Activated T-cell treated with anti-CD3 and anti-CD28 coated beads for 24 hours (primary cell): Measurements from ENCODE around the gene NUP188.

Source experiments
- DNase-seq: peaks from one replicate; pipeline ENCODE4 v3.0.0-alpha.2; 2020; ENCODE audit warnings: low read depth

Gene NUP188

GRCh38 chr9:128913995-128914772, 33.3 kb upstream of the NUP188 start:
- no peak for DNase-seq

DNA sequence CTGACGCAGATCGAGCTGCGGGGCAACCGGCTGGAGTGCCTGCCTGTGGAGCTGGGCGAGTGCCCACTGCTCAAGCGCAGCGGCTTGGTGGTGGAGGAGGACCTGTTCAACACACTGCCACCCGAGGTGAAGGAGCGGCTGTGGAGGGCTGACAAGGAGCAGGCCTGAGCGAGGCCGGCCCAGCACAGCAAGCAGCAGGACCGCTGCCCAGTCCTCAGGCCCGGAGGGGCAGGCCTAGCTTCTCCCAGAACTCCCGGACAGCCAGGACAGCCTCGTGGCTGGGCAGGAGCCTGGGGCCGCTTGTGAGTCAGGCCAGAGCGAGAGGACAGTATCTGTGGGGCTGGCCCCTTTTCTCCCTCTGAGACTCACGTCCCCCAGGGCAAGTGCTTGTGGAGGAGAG, 31.3 kb upstream of the NUP188 start:
- no peak for DNase-seq

DNA sequence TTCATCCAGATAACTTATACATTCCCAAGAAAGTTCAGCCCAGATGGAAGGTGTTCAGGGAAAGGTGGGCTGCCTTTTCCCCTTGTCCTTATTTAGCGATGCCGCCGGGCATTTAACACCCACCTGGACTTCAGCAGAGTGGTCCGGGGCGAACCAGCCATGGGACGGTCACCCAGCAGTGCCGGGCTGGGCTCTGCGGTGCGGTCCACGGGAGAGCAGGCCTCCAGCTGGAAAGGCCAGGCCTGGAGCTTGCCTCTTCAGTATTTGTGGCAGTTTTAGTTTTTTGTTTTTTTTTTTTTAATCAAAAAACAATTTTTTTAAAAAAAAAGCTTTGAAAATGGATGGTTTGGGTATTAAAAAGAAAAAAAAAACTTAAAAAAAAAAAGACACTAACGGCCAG, 30.8 kb upstream of the NUP188 start:
- no peak for DNase-seq

DNA sequence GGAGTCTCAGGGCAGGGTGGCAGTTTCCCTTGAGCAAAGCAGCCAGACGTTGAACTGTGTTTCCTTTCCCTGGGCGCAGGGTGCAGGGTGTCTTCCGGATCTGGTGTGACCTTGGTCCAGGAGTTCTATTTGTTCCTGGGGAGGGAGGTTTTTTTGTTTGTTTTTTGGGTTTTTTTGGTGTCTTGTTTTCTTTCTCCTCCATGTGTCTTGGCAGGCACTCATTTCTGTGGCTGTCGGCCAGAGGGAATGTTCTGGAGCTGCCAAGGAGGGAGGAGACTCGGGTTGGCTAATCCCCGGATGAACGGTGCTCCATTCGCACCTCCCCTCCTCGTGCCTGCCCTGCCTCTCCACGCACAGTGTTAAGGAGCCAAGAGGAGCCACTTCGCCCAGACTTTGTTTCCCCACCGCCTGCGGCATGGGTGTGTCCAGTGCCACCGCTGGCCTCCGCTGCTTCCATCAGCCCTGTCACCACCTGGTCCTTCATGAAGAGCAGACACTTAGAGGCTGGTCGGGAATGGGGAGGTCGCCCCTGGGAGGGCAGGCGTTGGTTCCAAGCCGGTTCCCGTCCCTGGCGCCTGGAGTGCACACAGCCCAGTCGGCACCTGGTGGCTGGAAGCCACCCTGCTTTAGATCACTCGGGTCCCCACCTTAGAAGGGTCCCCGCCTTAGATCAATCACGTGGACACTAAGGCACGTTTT, 30.2 kb upstream of the NUP188 start:
- DNase-seq: no peak

DNA sequence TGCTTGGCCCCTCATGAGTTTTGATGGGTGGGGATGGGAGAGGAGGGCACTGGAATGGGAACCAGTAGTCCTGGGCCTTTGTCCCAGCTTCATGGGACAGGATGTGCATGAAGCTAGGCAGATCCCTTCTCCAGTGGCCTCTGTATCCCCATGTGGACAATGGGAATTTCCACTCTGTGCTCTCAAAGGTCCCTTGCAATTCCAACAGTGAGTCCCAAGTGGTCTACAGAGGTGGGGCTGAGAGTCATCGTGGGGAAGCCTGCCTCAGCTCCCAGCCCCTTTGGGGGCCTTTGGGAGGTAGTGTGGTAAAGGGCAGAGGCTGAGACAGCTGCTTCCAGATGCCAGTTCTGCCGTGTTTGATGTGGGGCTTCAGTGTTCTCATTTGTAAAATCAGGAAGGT, 28.6 kb upstream of the NUP188 start:
- no peak for DNase-seq

GRCh38 chr9:128919402-128920089, 28.0 kb upstream of the NUP188 start:
- DNase-seq: no peak

- DNase-seq: no peak
Measured at GRCh38 chr9:128920381-128921058, 27.0 kb upstream of the NUP188 start, which contains the start of gene PHYHD1. TSS of gene PHYHD1 (plus strand) at chr9:128920982. CDS start at chr9:128922324, 1,342 bp downstream.

DNA sequence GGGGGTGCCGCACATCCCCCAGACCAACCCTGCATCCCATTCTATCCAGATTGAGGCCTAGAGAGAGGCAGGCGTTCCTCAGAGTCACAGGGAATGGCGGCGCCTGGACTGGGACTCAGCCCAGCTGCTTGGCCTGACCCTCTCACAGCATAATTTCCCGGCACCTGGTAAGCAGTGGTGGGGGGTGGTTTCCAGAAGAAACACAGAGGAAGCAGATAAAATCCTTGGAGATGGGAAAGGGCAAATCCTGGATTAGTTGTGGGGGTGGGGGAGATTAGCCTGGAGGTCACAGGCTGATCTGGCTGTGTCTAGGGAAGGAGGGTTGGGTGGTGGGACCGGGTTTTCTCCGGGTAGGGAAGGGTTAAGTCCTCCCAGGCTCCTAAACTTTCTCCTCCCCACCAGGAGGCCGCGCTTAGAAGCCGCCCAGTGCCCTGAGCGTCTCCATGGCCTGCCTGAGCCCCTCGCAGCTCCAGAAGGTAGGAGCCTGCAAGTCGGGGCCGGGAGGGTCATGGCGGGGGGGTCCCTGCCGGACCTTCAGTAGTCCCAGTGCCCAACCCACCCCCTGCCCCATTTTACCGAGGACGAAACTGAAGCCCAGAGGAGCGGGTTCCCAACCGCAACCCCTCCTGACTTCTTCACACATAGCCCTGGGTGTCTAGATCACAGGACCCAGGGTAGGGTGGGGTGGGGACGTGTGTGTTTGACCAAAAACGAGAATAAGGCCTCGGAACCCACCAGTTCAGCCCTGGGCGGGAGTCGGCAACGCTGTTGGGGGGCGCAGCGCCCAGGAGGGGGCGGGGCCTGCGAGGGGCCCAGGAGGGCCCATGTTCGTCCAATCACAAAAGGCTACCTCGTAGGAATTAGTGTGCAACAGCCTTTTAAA, 25.4 kb upstream of the NUP188 start:
- DNase-seq: no peak

GRCh38 chr9:128923493-128923883, 24.0 kb upstream of the NUP188 start:
- DNase-seq: no peak

DNA sequence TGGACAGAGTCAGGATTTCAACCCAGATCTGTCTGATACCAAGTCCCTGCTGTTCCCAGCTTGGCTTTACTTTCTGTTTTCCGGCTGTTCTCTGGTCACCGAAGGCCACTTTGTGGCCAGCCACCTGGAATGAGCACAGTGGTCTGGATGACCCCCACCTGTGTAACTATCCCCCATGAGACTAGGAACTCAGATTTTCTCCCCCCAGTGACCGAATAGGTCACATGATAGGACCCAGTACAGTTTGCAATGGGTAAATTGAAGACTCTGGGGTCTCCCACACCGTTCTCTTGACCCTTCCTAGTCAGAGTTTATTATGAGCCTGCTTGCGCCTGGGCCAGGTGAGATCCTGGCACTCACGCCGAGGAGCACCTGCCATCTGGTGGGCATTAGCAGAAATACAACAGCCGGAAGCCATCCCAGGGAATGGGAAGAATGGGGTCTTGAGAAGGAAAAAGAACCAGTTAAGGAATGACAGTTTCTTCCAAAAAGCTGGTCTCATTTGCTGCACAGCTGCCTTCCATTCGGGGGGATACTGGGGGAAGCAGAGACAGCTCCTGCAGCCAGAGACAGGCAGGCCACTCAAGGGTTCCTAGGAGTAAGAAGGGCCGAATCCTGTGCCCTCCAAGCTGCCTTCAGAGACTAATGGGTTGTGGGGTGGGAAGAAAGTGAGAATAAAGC, 19.6 kb upstream of the NUP188 start:
- peak; percentile 23 for DNase-seq

DNA sequence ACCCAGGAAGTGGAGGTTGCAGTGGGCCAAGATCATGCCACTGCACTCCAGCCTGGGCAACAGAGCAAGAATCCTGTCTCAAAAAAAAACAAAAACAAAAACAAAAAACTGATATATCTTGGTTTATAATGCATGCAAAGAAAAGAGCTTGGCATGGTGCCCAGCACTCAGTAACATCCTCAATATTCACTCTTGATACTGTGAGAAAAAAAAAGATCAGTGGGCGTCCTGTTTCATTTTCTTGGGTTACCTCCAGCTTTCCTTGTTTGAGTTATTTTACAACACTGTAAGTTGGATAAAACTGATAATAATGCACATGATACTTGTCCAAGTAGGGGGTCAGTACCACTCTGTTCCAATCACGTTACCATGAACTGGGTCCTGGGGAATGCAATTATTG, 18.9 kb upstream of the NUP188 start:
- DNase-seq: no peak

- no peak for DNase-seq
Measured at GRCh38 chr9:128929560-128929959, 17.9 kb upstream of the NUP188 start.

DNA sequence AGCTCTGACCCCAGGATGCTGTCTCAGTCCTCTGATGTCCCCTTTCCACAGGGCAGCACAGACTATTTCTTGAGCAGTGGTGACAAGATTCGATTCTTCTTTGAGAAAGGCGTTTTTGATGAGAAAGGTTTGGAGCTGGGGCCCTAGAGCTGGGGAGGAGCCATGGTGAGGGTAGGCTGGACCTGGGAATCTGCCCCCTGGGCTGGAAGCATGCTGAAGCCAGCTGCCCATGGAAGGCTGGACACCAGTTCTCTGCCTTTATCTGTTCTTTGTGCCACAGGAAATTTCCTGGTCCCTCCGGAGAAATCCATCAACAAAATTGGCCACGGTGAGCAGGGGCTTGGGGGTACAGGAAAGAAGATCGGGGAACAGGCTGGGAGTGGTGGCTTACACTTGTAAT, 13.8 kb upstream of the NUP188 start:
- no peak for DNase-seq

- no peak for DNase-seq
Measured at GRCh38 chr9:128936171-128936865, 11.2 kb upstream of the NUP188 start.

DNA sequence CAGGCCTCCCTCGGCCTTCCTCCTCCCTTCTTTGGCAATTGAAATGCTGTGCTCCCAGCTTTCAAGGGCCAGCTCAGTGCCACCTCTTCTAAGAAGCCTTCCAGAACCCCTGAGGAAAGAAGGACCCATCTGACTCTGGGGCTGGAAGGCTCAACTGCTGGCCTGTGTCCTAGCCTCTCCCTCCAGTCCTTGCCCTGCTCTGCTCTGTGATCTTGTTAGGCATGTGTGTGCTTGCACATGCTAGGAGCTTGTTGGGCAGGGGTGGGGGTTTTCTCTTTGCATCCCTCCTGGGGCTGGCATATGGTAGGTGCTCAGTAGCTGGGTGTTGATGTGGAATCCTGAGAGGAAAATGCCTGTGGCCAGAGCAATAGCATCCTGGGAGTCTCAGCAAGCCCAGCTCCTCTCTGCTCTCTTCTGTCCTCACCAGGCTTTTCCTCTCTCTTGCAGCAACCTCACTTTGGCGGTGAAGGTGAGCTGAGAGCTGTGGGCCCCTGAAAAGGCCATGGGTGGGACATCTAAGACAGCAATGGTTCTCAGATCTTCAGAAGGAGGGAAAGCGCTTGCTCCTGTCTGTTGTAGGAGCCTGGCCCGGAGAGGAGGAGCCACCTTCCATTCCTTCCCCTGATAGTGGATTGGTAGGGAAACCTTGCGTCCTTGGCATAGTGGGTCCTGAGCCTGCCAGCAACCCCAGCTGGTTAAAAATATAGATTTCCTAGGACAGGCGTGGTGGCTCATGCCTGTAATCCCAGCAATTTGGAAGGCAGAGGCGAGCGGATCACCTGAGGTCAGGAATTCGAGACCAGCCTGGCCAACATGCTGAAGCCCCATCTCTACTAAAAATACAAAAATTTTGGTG, 10.0 kb upstream of the NUP188 start:
- DNase-seq: no peak

DNA sequence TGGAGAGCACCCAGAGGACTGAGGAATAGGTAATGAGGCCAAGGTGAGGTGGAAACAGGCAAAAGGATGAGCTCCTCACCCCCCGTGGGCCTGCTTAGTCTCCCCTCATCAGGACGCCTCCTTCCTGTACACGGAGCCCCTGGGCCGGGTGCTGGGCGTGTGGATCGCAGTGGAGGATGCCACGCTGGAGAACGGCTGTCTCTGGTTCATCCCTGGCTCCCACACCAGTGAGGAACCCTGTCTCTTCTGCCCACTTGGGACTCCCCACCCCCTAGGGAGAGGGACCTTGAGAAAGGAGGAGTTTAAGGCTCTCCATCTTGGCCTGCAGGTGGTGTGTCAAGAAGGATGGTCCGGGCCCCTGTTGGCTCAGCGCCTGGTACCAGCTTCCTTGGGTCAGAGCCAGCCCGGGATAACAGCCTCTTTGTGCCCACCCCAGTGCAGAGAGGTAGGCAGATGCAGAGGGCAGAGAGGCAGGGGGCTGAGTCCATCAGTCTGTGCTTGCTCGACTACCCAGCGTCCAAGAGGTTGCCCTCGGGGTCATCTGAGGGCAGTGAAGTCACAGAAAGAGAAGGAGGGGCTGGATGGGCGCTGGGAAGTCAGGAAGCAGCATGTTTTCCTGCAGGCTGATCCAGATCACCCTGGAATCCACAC, 7.1 kb upstream of the NUP188 start:
- DNase-seq: no peak

DNA sequence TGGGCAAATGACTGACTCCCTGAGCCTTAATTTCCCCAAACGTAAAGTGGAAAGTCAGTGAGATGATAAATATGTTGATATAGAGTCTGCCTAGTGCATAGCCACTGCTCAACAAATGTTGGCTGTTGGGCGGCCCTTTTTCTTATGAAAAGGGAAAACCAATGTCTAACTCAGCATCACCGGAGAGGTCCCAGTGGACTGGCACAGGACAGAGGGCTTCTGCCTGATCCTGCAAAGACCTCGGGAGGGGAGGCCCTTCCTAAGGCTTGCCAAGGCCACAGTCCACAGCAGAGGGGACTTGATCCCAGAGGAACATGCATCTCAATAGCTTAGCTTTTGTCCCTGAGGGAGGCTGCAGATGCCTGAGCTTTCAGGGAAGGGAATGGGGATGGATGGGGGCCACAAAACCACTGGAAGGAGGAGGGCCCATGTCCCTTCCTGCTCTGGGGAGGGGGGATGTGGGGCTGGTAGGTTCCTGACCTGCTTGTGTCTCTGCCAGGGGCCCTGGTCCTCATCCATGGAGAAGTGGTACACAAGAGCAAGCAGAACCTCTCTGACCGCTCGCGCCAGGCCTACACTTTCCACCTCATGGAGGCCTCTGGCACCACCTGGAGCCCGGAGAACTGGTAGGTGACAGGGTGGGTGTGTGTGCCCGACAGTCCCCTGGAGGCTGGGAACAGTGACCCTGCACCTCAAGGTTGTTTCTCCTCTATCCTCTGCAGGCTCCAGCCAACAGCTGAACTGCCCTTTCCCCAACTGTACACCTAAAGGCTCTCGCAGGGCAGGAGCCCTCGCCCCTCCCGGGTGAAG, 6.3 kb upstream of the NUP188 start:
- no peak for DNase-seq
